K562 (cell line): Measurements from ENCODE around the gene PDHX. TPM values are rescaled to one million over a fixed set of nuclear protein-coding genes. Genes with fewer than 3 reads are reported as not detected.
A peak's percentile ranks its signal among the peaks of the same experiment; 100 is the strongest.

ENCODE experiments used
- ATAC-seq: fragments of 200-7000 bp; cut with Tn5 transposase; 3 replicates; pipeline ENCODE4 v1.9.1; 2020; ENCODE audit warnings: moderate library complexity
- BruUV-seq: library from RNA; stranded (reverse); fragments of 400-500 nt; replicated peaks from 2 replicates; lab custom pipeline; 2021; lab: Mats Ljungman, UMichigan
- CTCF ChIA-PET: fragments of 300-600 bp; formaldehyde crosslinking; extraction: SDS; loops from one replicate; lab custom pipeline; 2021; ENCODE audit warnings: low intra/inter-chr PET ratio; lab: Yijun Ruan, JAX
- POLR2A ChIA-PET: fragments of 300-600, 350-650 bp; sonication (Branson Sonifier 250); formaldehyde crosslinking; extraction: SDS; loops from one replicate; lab custom pipeline; 2021; ENCODE audit warnings: antibody characterized with exemption, inconsistent platforms; lab: Yijun Ruan, JAX
- DNase-seq, 4 experiments: peaks; one replicate each; pipeline versions ENCODE4 v3.0.0 to v3.0.0-alpha.2; 2011 to 2018; ENCODE audit warnings: low spot score in 3 of 4, mixed read lengths in 3 of 4; ENCODE audit errors: extremely low read depth in 1 of 4
- FAIRE-seq: peaks from 2 replicates; lab custom pipeline; 2011; peaks lifted over from hg19 to GRCh38; lab: Jason Lieb, UNC
- H2AFZ ChIP-seq: 2 replicates; pipeline ENCODE4 v1.6.0; 2011; ENCODE audit warnings: low read depth, low read length, control low read depth, inconsistent platforms
- H3K27ac ChIP-seq: fragments of 200-600 bp; 3 replicates; pipeline ENCODE4 v1.8.0; 2011; ENCODE audit warnings: low read depth, mild to moderate bottlenecking, control low read depth, inconsistent platforms, low read length, moderate library complexity, mixed read lengths; ENCODE audit errors: extremely low read depth
- H3K27me3 ChIP-seq, 2 experiments: fragments of 300-600 bp in 1 of 2; 2 replicates in 1 of 2; 3 replicates in 1 of 2; pipeline versions ENCODE4 v1.6.0 to v1.8.0; 2011; ENCODE audit warnings: inconsistent platforms in 2 of 2, low read length in 2 of 2, mild to moderate bottlenecking in 1 of 2, mixed read lengths in 1 of 2, moderate library complexity in 1 of 2; ENCODE audit not compliant: control insufficient read depth in 2 of 2, insufficient read depth in 2 of 2
- H3K36me3 ChIP-seq: fragments of 300-600 bp; 3 replicates; pipeline ENCODE4 v1.8.0; 2011; ENCODE audit warnings: mild to moderate bottlenecking, low read length, inconsistent platforms; ENCODE audit not compliant: control insufficient read depth, insufficient read depth
- H3K4me1 ChIP-seq, 2 experiments: fragments of 200-600 bp in 1 of 2; replicated peaks in 1 of 2; 2 replicates in 1 of 2; 3 replicates in 1 of 2; pipeline versions ENCODE4 v1.5.1 to v1.8.0; 2011; ENCODE audit warnings: inconsistent platforms in 2 of 2, low read length in 2 of 2, mild to moderate bottlenecking in 1 of 2, mixed read lengths in 1 of 2, moderate library complexity in 1 of 2; ENCODE audit not compliant: control insufficient read depth in 2 of 2, insufficient read depth in 2 of 2
- H3K4me2 ChIP-seq: 2 replicates; pipeline ENCODE4 v1.6.1; 2011; ENCODE audit warnings: low read length, control low read depth, inconsistent platforms, mixed read lengths; ENCODE audit not compliant: insufficient read depth
- H3K4me3 ChIP-seq: fragments of 200-600 bp; sonication (generic), shearing (Covaris generic); 2 replicates; pipeline ENCODE4 v1.5.1; 2016; ENCODE audit warnings: control low read depth, inconsistent platforms
- H3K79me2 ChIP-seq: fragments of 200-600 bp; 3 replicates; pipeline ENCODE4 v1.8.0; 2011; ENCODE audit warnings: low read length, inconsistent platforms; ENCODE audit not compliant: control insufficient read depth, insufficient read depth
- H3K9ac ChIP-seq, 2 experiments: 2 replicates each; pipeline versions ENCODE4 v1.6.0 to v1.6.1; 2011; ENCODE audit warnings: low read depth in 2 of 2, low read length in 2 of 2, control low read depth in 1 of 2, inconsistent platforms in 1 of 2, mild to moderate bottlenecking in 1 of 2, mixed read lengths in 1 of 2; ENCODE audit not compliant: insufficient read depth in 1 of 2
- H3K9me1 ChIP-seq: one replicate; pipeline ENCODE4 v1.6.0; 2011; ENCODE audit warnings: inconsistent platforms, mild to moderate bottlenecking, low read length, moderate library complexity; ENCODE audit not compliant: control insufficient read depth, insufficient read depth
- H3K9me3 ChIP-seq: replicated peaks from 2 replicates; pipeline ENCODE4 v1.5.1; 2011; ENCODE audit warnings: low read depth, low read length, inconsistent platforms; ENCODE audit not compliant: control insufficient read depth, insufficient read depth
- H4K20me1 ChIP-seq: replicated peaks from 2 replicates; pipeline ENCODE4 v1.6.1; 2011; ENCODE audit warnings: low read length, inconsistent platforms, mixed read lengths; ENCODE audit not compliant: control insufficient read depth, insufficient read depth
- FOXM1 ChIP-seq, 2 experiments: fragments of 450-650 bp in 1 of 2; sonication (generic) in 1 of 2; formaldehyde crosslinking in 1 of 2; IDR thresholded peaks; 2 replicates each; pipeline versions ENCODE4 v1.6.1 to v1.9.0; 2017 to 2022; ENCODE audit warnings: low read depth in 2 of 2, mild to moderate bottlenecking in 2 of 2, missing genetic modification reagents in 1 of 2, moderate library complexity in 1 of 2
- MYBL2 ChIP-seq, 2 experiments: fragments of 450-650 bp in 1 of 2; sonication (generic) in 1 of 2; formaldehyde crosslinking in 1 of 2; IDR thresholded peaks; 2 replicates each; pipeline versions ENCODE4 v1.6.1 to v1.8.1; 2017 to 2022; ENCODE audit warnings: borderline replicate concordance in 1 of 2, inconsistent platforms in 1 of 2, low read depth in 1 of 2, mild to moderate bottlenecking in 1 of 2, missing genetic modification reagents in 1 of 2, moderate library complexity in 1 of 2
- NFYB ChIP-seq: IDR thresholded peaks from 2 replicates; pipeline ENCODE4 v1.6.1; 2011; ENCODE audit warnings: mild to moderate bottlenecking, moderate library complexity; ENCODE audit not compliant: insufficient read length; ENCODE audit errors: extremely low read depth
- PBX2 ChIP-seq, 2 experiments: IDR thresholded peaks in 1 of 2; conservative IDR thresholded peaks in 1 of 2; 2 replicates each; pipeline ENCODE4 v1.6.1; 2016; ENCODE audit warnings: low read depth in 2 of 2, mild to moderate bottlenecking in 1 of 2, missing compliant biosample characterization in 1 of 2, missing genetic modification characterization in 1 of 2, moderate library complexity in 1 of 2
- PHB2 ChIP-seq: fragments of 450-650 bp; IDR thresholded peaks from 2 replicates; pipeline ENCODE4 v1.6.1; 2017; ENCODE audit warnings: low read depth
- PKNOX1 ChIP-seq: fragments of 450-650 bp; IDR thresholded peaks from 2 replicates; pipeline ENCODE4 v1.6.1; 2016
- WGBS: fragments of 100-300 bp; shearing (Covaris generic); methylation state at CpG from one replicate; pipeline ENCODE4 v1.1.6; 2016; ENCODE audit warnings: low coverage, mixed read lengths; ENCODE audit not compliant: insufficient coverage; ENCODE audit errors: missing lambda C conversion rate; 5-methylcytosine and 5-hydroxymethylcytosine counted together
- in situ Hi-C: fragments of 300-500 bp; cut with MboI; formaldehyde crosslinking; loops from 4 replicates; pipeline ENCODE4 v1.15.0; 2018; ENCODE audit warnings: inconsistent platforms, mixed read lengths
- intact Hi-C: fragments of 100-400 bp; cut with micrococcal nuclease; formaldehyde crosslinking; loops from 2 replicates; pipeline ENCODE4 v1.14.2; 2022
- polyA plus RNA-seq, 8 experiments: library from polyadenylated mRNA; depleted of rRNA in 4 of 8; stranded (reverse) in 5 of 8; unstranded in 3 of 8; fragments of >200 nt; fragmentation: Nextera tagmentation in 2 of 8; fragmentation: Illumina TruSeq in 1 of 8; extraction: Ambion mirVana in 2 of 8; extraction: Trizol in 1 of 8; gene quantifications; 2 replicates each; pipeline versions ENCODE4 v1.2.1 to v1.2.3, GENCODE V29; 2011 to 2014; ENCODE audit warnings: inconsistent platforms in 1 of 8, missing spikeins in 1 of 8
- total RNA-seq, 7 experiments: library from RNA; depleted of rRNA in 6 of 7; stranded (reverse); fragments of >200 nt in 6 of 7; fragmentation: Illumina TruSeq in 2 of 7; extraction: Trizol in 2 of 7; gene quantifications; 2 replicates each; pipeline versions ENCODE4 v1.2.1 to v1.2.3, GENCODE V29; 2011 to 2021; ENCODE audit warnings: low replicate concordance in 1 of 7

PDHX gene
- total and polyA plus RNA-seq, 9 of the 15 experiments (the other 6 are each of a cell fraction or from before 2014, with no cell fraction given): 20.8 to 43.5 (median 31.2) TPM

- Histone ChIP-seq H3K9me3 (no peaks in the 10 kb centered on the region), H3K4me2 (no peak overlapping the region), H3K79me2 (no peaks in the 10 kb centered on the region), H3K36me3 (no peaks in the 10 kb centered on the region), H3K27me3 (no peaks in the 10 kb centered on the region), H3K4me1 (peaks cover 0 to 24% of the 10 kb centered on the region in 2 experiments; a peak in 3 of 5 replicates), H4K20me1 (no peaks in the 10 kb centered on the region), H2AFZ (no peak overlapping the region), H3K9me1 (no peaks in the 10 kb centered on the region), H3K4me3 (no peak overlapping the region), H3K27ac (no peak overlapping the region), H3K9ac (no peak overlapping the region)
- ChIA-PET CTCF (no interaction called here), POLR2A (interaction anchor here (0.9 kb wide), 1 partner anchor 9 kb away, joined by 3 read pairs; no protein-coding TSS in a partner anchor)
- in situ Hi-C loops: no loop called here
- TF ChIP-seq PHB2 (no peak), PKNOX1 (peak; percentile 91), PBX2 (CRISPR knock-in tag; IDR thresholded peaks at IDR 0.05; ENCODE audit: low read depth) (no peak), PBX2 (tag; conservative IDR thresholded peaks at IDR 0.05; ENCODE audit: low read depth) (peak; percentile 49; the same call in 1 of the 2 replicates), NFYB (peak; percentile 5), FOXM1 (IDR thresholded peaks at IDR 0.05; ENCODE audit: low read depth) (peak; percentile 57; the same call in 1 of the 2 replicates), FOXM1 (CRISPR knock-in tag; IDR thresholded peaks at IDR 0.05; ENCODE audit: low read depth) (no peak), MYBL2 (IDR thresholded peaks at IDR 0.05; ENCODE audit: low read depth) (peak; percentile 73), MYBL2 (CRISPR knock-in tag; IDR thresholded peaks at IDR 0.05; ENCODE audit: borderline replicate concordance) (no peak)
- intact Hi-C loops: no loop called here
- peak; percentile 40 for FAIRE-seq
- DNase-seq: no peak
- WGBS: 88% methylated on average over 1 of the region's 1 CpG
- ATAC-seq: peak; percentile 69
- no TSS peak for BruUV-seq
Measured at GRCh38 chr11:35043936-35044335, 127.5 kb downstream of the PDHX start.
